ENCODE data around the gene AP2M1.

DNA sequence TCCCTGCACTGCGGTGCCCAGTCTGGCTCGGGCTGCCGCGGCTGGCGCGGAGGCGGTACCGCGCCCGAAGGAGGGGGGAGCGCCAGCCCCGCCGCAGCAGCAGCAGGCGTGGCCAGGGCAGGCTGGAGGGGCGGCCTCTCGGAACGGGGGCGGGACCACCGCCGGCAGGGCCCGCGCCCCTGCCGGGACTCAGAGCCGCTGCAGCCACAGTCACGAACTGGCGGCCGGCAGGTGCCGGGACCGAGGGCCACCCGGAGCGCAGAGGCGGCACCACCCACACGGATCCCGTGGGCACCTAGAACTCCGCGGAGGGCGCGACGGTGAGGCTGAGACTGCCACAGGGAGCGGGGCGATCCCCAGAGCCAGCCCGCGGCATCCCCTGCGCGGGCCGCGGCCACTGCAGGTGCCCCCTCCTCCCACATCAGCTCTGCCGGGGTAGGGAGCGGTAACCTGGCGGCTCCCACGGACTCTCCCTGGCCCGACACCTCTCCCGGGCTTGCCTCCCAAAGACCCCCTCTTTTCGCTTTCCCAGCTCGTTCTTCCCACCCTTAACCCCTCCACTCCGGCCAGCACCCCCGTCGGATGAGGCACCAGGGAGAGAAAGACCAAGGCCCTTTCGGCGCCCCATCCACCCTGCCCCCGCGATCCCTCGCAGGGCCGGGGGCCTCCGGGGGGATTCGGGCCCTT lies 54.9 kb downstream of the AP2M1 start, which contains the start of gene VWA5B2:
- TF ChIP-seq, protein P1, sequence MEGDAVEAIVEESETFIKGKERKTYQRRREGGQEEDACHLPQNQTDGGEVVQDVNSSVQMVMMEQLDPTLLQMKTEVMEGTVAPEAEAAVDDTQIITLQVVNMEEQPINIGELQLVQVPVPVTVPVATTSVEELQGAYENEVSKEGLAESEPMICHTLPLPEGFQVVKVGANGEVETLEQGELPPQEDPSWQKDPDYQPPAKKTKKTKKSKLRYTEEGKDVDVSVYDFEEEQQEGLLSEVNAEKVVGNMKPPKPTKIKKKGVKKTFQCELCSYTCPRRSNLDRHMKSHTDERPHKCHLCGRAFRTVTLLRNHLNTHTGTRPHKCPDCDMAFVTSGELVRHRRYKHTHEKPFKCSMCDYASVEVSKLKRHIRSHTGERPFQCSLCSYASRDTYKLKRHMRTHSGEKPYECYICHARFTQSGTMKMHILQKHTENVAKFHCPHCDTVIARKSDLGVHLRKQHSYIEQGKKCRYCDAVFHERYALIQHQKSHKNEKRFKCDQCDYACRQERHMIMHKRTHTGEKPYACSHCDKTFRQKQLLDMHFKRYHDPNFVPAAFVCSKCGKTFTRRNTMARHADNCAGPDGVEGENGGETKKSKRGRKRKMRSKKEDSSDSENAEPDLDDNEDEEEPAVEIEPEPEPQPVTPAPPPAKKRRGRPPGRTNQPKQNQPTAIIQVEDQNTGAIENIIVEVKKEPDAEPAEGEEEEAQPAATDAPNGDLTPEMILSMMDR (IDR thresholded peaks at IDR 0.05; ENCODE audit: low read depth, low read length, missing input control): peak; percentile 23
- TF ChIP-seq, protein P2, sequence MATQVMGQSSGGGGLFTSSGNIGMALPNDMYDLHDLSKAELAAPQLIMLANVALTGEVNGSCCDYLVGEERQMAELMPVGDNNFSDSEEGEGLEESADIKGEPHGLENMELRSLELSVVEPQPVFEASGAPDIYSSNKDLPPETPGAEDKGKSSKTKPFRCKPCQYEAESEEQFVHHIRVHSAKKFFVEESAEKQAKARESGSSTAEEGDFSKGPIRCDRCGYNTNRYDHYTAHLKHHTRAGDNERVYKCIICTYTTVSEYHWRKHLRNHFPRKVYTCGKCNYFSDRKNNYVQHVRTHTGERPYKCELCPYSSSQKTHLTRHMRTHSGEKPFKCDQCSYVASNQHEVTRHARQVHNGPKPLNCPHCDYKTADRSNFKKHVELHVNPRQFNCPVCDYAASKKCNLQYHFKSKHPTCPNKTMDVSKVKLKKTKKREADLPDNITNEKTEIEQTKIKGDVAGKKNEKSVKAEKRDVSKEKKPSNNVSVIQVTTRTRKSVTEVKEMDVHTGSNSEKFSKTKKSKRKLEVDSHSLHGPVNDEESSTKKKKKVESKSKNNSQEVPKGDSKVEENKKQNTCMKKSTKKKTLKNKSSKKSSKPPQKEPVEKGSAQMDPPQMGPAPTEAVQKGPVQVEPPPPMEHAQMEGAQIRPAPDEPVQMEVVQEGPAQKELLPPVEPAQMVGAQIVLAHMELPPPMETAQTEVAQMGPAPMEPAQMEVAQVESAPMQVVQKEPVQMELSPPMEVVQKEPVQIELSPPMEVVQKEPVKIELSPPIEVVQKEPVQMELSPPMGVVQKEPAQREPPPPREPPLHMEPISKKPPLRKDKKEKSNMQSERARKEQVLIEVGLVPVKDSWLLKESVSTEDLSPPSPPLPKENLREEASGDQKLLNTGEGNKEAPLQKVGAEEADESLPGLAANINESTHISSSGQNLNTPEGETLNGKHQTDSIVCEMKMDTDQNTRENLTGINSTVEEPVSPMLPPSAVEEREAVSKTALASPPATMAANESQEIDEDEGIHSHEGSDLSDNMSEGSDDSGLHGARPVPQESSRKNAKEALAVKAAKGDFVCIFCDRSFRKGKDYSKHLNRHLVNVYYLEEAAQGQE (IDR thresholded peaks at IDR 0.05): no peak
- TF ChIP-seq GABPA (IDR thresholded peaks at IDR 0.05 in 1 of 2, conservative IDR thresholded peaks at IDR 0.05 in 1 of 2) (no peak), FOXA1 (IDR thresholded peaks at IDR 0.05) (no peak), TAF1 (conservative IDR thresholded peaks at IDR 0.05) (no peak)
- TF ChIP-seq, protein P3, sequence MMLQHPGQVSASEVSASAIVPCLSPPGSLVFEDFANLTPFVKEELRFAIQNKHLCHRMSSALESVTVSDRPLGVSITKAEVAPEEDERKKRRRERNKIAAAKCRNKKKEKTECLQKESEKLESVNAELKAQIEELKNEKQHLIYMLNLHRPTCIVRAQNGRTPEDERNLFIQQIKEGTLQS (IDR thresholded peaks at IDR 0.05): no peak
- TF ChIP-seq, protein P4, sequence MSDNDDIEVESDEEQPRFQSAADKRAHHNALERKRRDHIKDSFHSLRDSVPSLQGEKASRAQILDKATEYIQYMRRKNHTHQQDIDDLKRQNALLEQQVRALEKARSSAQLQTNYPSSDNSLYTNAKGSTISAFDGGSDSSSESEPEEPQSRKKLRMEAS (IDR thresholded peaks at IDR 0.05): no peak
